Esophagus squamous epithelium (tissue), 5 donors: Measurements from ENCODE around the gene KCNG2. TPM values are rescaled to one million over a fixed set of nuclear protein-coding genes. Genes with fewer than 3 reads are reported as not detected.

Experiments
- DNase-seq: peaks from one replicate; lab custom pipeline; 2025; lab: John Stamatoyannopoulos, UW
- H3K27ac ChIP-seq, 4 donors: fragments of 200-600 bp; sonication (generic); one replicate each; pipeline ENCODE4 v1.5.1; 2016 to 2019; ENCODE audit warnings: mild to moderate bottlenecking in 1 of 4
- H3K27me3 ChIP-seq, 4 donors: fragments of 200-600 bp; sonication (generic); 1 replicate in 3 of 4; 2 replicates in 1 of 4; pipeline versions ENCODE4 v1.5.1 to v1.6.0; 2017 to 2021; ENCODE audit warnings: antibody characterized with exemption in 1 of 4
- H3K36me3 ChIP-seq, 3 donors: fragments of 200-600 bp; sonication (generic); one replicate each; pipeline ENCODE4 v1.5.1; 2016 to 2019
- H3K4me1 ChIP-seq, 3 donors: fragments of 200-600 bp; sonication (generic); one replicate each; pipeline ENCODE4 v1.5.1; 2017 to 2019
- H3K4me3 ChIP-seq, 4 donors: fragments of 200-600 bp; sonication (generic); 1 replicate in 3 of 4; 2 replicates in 1 of 4; pipeline ENCODE4 v1.5.1; 2016 to 2019; ENCODE audit warnings: mild to moderate bottlenecking in 2 of 4, moderate library complexity in 1 of 4
- H3K9me3 ChIP-seq, 3 donors: fragments of 200-600 bp; sonication (generic); one replicate each; pipeline ENCODE4 v1.5.1; 2016 to 2019
- POLR2A ChIP-seq, 4 donors: fragments of 450-650 bp; IDR thresholded peaks; one replicate each; pipeline ENCODE4 v1.6.1; 2017; ENCODE audit warnings: antibody characterized with exemption in 4 of 4, mild to moderate bottlenecking in 4 of 4, moderate library complexity in 3 of 4
- WGBS, 2 donors: methylation state at CpG; one replicate each; pipeline ENCODE4 v1.1.5; 2018; 5-methylcytosine and 5-hydroxymethylcytosine counted together
- intact Hi-C: fragments of 100-400 bp; cut with DNase I; formaldehyde crosslinking; loops from one replicate; pipeline ENCODE4 v1.15.0; 2022
- total RNA-seq, 4 donors: library from RNA; depleted of rRNA; stranded (reverse); fragments of >200 nt; gene quantifications; one replicate each; pipeline ENCODE4 v1.1.0, GENCODE V29; 2016
- TF ChIP-seq, protein P1 (sequence below), 6 experiments: fragments of 450-650 bp in 4 of 6; fragments of 200-600 bp in 2 of 6; sonication (generic) in 2 of 6; IDR thresholded peaks; one replicate each; pipeline ENCODE4 v1.5.1; 2016 to 2019; ENCODE audit warnings: antibody characterized with exemption in 6 of 6, mild to moderate bottlenecking in 4 of 6, moderate library complexity in 4 of 6
- donor health status: DM: yes; HTN: yes; CAD: no.

The KCNG2 gene
- total RNA-seq, 4 donors from 2014 or later, result 0.19 TPM; not detected in 3

DNA sequence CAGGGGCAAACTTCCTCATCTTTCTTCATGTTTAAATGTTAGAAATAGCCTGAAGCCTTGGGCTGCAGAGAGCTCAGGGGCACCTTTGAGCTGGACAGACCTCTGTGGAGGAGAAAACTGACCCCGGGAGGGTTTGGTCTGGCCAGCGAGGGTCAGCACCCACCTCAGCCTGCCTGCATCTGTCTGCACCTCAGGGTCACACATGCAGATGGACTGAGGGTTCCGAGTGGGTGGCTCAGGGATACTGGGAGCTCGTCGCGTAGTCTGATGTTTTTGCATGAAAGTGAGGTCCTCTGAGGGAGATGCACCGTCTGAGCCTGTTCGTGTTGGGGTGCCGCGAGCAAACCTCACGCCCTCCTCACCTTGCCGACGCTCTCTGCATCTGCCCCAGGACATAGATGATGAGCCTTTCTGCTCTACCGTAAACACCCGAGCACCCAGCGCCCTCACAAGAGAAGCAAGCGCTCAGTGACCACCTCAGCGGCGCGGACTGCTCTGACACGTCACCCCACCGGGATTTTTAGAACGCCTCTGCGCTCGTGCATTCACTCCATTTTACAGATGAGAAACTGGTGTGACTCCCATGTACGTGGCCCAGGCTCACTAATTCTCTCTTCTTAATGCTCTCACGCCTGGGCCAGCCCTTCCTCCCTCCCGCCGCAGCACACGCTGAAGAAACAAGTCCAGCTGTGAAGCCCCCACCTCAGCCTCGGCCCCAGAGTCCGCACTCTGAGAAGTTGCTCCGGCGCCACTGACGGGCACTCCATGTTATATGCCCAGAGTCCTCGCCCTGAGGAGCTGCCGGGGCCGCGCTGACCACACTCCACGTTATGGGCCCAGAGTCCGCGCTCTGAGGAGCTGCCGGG lies 9.5 kb downstream of the KCNG2 start:
- no peak overlapping the region for H3K27ac ChIP-seq
- no peaks in the 10 kb centered on the region for H3K9me3 ChIP-seq
- TF ChIP-seq, protein P1, sequence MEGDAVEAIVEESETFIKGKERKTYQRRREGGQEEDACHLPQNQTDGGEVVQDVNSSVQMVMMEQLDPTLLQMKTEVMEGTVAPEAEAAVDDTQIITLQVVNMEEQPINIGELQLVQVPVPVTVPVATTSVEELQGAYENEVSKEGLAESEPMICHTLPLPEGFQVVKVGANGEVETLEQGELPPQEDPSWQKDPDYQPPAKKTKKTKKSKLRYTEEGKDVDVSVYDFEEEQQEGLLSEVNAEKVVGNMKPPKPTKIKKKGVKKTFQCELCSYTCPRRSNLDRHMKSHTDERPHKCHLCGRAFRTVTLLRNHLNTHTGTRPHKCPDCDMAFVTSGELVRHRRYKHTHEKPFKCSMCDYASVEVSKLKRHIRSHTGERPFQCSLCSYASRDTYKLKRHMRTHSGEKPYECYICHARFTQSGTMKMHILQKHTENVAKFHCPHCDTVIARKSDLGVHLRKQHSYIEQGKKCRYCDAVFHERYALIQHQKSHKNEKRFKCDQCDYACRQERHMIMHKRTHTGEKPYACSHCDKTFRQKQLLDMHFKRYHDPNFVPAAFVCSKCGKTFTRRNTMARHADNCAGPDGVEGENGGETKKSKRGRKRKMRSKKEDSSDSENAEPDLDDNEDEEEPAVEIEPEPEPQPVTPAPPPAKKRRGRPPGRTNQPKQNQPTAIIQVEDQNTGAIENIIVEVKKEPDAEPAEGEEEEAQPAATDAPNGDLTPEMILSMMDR (IDR thresholded peaks at IDR 0.05), result no peak
- TF ChIP-seq POLR2A (IDR thresholded peaks at IDR 0.05), result no peak
- intact Hi-C loops, result no loop called here
- H3K27me3 ChIP-seq, result peaks cover 0 to 8% (median 0%) of the 10 kb centered on the region in 4 donors
- no peak overlapping the region for H3K4me3 ChIP-seq
- no peaks in the 10 kb centered on the region for H3K4me1 ChIP-seq
- 90 to 93% methylated on average over 27 of the region's 43 CpGs for WGBS, 2 donors
- H3K36me3 ChIP-seq, result no peaks in the 10 kb centered on the region
- no peak for DNase-seq

DNA sequence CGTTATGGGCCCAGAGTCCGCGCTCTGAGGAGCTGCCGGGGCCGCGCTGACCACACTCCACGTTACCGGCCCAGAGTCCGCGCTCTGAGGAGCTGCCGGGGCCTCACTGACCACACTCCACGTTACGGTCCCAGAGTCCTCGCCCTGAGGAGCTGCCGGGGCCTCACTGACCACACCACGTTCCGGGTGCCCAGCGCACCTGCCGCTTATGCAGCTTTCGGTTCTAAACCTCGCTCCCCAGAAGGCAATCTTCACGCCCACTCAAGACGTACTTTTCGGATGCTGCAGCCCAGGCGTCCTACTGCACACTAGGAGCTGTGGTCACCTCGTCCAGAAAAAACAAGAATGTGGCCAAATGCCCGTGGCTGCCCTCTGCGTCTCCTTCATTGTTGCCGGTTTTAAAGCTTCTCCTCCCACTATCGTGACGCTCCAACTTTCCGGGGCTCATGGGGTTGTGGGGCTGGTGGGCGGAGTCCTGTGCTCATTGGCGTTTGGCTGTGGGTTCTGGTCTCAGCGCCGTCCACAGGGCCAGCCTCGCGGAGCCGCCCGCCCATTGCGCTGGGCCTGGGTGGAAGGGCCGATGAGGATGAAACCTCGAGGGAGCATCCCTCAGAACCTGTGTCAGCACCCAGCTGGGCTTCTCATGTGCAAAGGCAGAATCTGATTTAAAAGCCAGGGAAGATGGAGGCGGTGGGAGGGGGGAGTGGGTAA lies 11.9 kb downstream of the KCNG2 start:
- intact Hi-C loops, result no loop called here
- no peaks in the 10 kb centered on the region for H3K4me1 ChIP-seq
- TF ChIP-seq, protein P1 (IDR thresholded peaks at IDR 0.05), result no peak
- TF ChIP-seq POLR2A (IDR thresholded peaks at IDR 0.05), result no peak
- WGBS, 2 donors, result 86 to 94% methylated on average over 23 to 25 of the region's 44 CpGs
- no peak overlapping the region for H3K27ac ChIP-seq
- H3K4me3 ChIP-seq, result no peak overlapping the region
- peaks cover 0 to 17% (median 0%) of the 10 kb centered on the region in 4 donors for H3K27me3 ChIP-seq
- no peaks in the 10 kb centered on the region for H3K36me3 ChIP-seq
- H3K9me3 ChIP-seq, result no peaks in the 10 kb centered on the region
- no peak for DNase-seq

DNA sequence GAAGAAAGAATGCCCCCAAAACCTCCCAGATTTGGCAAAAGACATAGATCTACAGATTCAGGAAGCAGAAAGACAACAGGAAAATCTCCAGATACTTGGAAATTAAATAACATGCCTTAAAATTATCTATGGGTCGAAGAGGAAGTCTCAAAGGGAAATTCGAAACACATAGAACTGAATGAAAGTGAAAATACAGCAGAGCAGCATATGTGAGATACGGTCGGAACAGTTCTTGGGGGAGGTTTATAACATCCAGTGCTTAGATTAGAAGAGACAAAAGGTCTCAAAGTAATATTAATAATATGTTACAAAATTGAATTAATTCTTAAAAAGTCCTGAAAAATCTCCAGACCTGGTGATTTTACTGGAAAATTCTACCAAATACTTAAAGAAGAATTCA lies 14.3 kb downstream of the KCNG2 start:
- 64 to 77% methylated on average over 4 of the region's 4 CpGs for WGBS, 2 donors
- intact Hi-C loops, result no loop called here
- H3K27me3 ChIP-seq, result peaks cover 0 to 40% (median 0%) of the 10 kb centered on the region in 4 donors

DNA sequence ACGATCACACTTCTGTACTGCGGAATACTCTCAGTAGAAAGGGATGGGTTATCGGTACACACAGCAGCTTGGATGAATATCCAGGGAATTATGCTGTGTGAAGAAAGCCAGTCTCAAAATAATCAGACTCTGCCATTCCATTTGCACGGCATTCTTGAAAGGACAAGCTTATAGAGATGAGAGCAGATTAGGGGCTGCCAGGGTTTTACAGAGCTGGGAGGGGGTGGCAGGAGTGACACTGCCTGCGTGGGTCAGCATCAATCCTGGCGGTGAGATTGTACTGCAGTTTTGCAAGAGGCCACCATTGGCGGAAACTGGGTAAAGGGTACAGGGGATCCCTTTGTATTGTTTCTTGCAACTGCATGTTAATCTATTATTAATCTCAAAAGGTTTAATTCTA lies 16.6 kb downstream of the KCNG2 start:
- no peak for DNase-seq
- Histone ChIP-seq H3K4me3 (no peak overlapping the region), H3K9me3 (no peaks in the 10 kb centered on the region), H3K27me3 (peaks cover 0 to 64% (median 0%) of the 10 kb centered on the region in 4 donors), H3K27ac (no peak overlapping the region), H3K36me3 (no peaks in the 10 kb centered on the region), H3K4me1 (no peaks in the 10 kb centered on the region)
- TF ChIP-seq, protein P1 (IDR thresholded peaks at IDR 0.05), result no peak
- TF ChIP-seq POLR2A (IDR thresholded peaks at IDR 0.05), result no peak
- WGBS, 2 donors, result 72 to 76% methylated on average over 7 of the region's 7 CpGs
- intact Hi-C loops, result no loop called here

More for the DNA sequence above, 14.3 kb downstream of the KCNG2 start:
- no peak for DNase-seq
- TF ChIP-seq POLR2A (IDR thresholded peaks at IDR 0.05), result no peak
- TF ChIP-seq, protein P1 (IDR thresholded peaks at IDR 0.05), result no peak
- H3K9me3 ChIP-seq, result no peaks in the 10 kb centered on the region
- no peaks in the 10 kb centered on the region for H3K36me3 ChIP-seq
- no peak overlapping the region for H3K4me3 ChIP-seq
- H3K27ac ChIP-seq, result no peak overlapping the region
- no peaks in the 10 kb centered on the region for H3K4me1 ChIP-seq

DNA sequence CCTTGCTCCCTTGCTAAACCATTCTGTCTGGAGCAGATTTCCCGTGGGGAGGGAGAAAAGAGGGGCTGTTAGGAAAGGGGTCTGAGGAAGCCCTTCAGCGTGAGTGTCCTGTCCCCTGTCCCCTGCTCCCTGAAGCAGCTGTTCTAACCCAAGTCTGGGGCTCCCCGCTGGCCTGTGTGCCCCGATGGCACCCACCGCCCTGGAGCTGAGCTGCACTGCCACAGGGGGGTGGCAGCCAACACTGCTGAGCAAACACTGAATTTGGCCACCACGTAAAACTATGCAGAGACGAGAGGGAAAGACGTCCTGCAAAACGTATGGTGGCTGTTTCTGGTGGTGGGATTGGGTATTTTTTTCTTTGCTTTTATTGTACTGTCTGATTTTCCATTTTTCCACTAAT lies 17.9 kb downstream of the KCNG2 start:
- Histone ChIP-seq H3K27ac (no peak overlapping the region), H3K4me3 (no peak overlapping the region), H3K4me1 (no peaks in the 10 kb centered on the region), H3K27me3 (peaks cover 0 to 64% (median 0%) of the 10 kb centered on the region in 4 donors), H3K36me3 (no peaks in the 10 kb centered on the region), H3K9me3 (no peaks in the 10 kb centered on the region)
- DNase-seq, result no peak
- intact Hi-C loops, result no loop called here
- 48 to 66% methylated on average over 9 of the region's 9 CpGs for WGBS, 2 donors
- no peak for TF ChIP-seq POLR2A (IDR thresholded peaks at IDR 0.05)
- TF ChIP-seq, protein P1 (IDR thresholded peaks at IDR 0.05), result no peak
